NB4 (cell line): Measurements from ENCODE around the gene GALNT15.

ENCODE experiments used
- DNase-seq: peaks from one replicate; pipeline ENCODE4 v3.0.0; 2010; ENCODE audit warnings: low read depth
- H3K4me3 ChIP-seq: one replicate; pipeline ENCODE4 v1.5.1; 2011; ENCODE audit warnings: mild to moderate bottlenecking, low read depth, low read length, moderate library complexity
- CTCF ChIP-seq: IDR thresholded peaks from one replicate; pipeline ENCODE4 v1.5.1; 2012; ENCODE audit warnings: low read depth, low read length
- MAX ChIP-seq: IDR thresholded peaks from 2 replicates; pipeline ENCODE4 v1.6.1; 2011; ENCODE audit warnings: low read depth, low read length
- MYC ChIP-seq: IDR thresholded peaks from 2 replicates; pipeline ENCODE4 v1.6.1; 2011; ENCODE audit warnings: low read depth, low read length
- POLR2A ChIP-seq: IDR thresholded peaks from 2 replicates; pipeline ENCODE4 v1.6.1; 2011; ENCODE audit warnings: mild to moderate bottlenecking; ENCODE audit not compliant: insufficient read length; ENCODE audit errors: extremely low read depth

Gene GALNT15

GRCh38 chr3:16247282-16248061 is 73.0 kb downstream of the GALNT15 start:
- H3K4me3 ChIP-seq, result no peak overlapping the region
- peak; percentile 73 for TF ChIP-seq CTCF
- TF ChIP-seq MYC, result peak; percentile 72
- peak; percentile 55; the same call in 1 of the 2 replicates for TF ChIP-seq MAX
- TF ChIP-seq POLR2A, result no peak
- peak; percentile 83 for DNase-seq

- TF ChIP-seq MAX, result no peak
- TF ChIP-seq POLR2A, result no peak
- TF ChIP-seq CTCF, result no peak
- TF ChIP-seq MYC, result no peak
- no peak for DNase-seq
- H3K4me3 ChIP-seq, result no peak overlapping the region
These were observed 74.1 kb downstream of the GALNT15 start for GRCh38 chr3:16248556-16248955.

- DNase-seq, result peak; percentile 51
- no peak overlapping the region for H3K4me3 ChIP-seq
- peak; percentile 61 for TF ChIP-seq CTCF
- TF ChIP-seq POLR2A, result no peak
These were observed 74.9 kb downstream of the GALNT15 start for GRCh38 chr3:16249336-16249735.

GRCh38 chr3:16249886-16250285 is 75.4 kb downstream of the GALNT15 start:
- H3K4me3 ChIP-seq, result no peak overlapping the region
- DNase-seq, result no peak
- no peak for TF ChIP-seq CTCF
- no peak for TF ChIP-seq MYC
- no peak for TF ChIP-seq MAX
- no peak for TF ChIP-seq POLR2A

GRCh38 chr3:16251316-16252085 is 77.0 kb downstream of the GALNT15 start:
- no peak for DNase-seq
- TF ChIP-seq MYC (no peak), CTCF (no peak), MAX (no peak), POLR2A (no peak)
- H3K4me3 ChIP-seq, result no peak overlapping the region
